GM18868 (cell line): ENCODE measurements around the gene TENM4.

Experiments
- ATAC-seq: cut with Tn5 transposase; IDR thresholded peaks from one replicate; pipeline ENCODE4 v1.9.1; 2021; ENCODE audit warnings: mild to moderate bottlenecking, moderate library complexity; ENCODE audit not compliant: unreplicated experiment

The TENM4 gene

DNA sequence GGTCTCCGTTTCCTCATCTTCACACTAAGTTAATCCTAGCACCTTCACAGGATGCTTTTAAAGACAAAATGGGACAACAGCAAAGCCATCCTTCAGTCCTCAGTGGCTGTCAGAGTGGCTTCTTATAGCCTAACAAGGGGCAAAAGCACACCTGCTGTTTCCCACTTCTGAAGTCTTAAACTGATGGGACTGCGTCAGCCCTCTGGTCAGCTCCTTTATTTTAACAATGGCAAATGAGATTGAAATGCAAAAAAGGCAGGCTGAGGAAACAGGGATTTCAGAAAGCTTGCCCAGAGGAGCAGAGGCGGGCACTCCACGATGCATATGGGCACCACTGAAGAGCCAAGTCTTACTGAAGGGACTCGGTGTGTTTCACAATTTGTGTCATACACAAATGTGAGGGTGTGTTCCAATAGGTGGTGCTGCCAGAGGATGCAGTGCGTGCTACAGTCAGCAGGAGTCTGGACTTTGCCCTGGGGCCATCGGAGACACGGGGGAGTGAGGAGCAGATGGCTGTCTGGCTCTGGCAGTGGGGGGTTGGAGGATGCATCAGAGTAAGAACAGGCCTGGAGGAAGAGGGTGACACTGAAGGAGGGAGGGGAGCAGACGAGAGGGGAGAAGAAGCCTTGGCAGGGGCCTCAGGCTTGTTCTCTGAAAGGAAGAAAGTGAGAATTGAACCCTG, 47.3 kb downstream of the TENM4 start:
- ATAC-seq: no peak

DNA sequence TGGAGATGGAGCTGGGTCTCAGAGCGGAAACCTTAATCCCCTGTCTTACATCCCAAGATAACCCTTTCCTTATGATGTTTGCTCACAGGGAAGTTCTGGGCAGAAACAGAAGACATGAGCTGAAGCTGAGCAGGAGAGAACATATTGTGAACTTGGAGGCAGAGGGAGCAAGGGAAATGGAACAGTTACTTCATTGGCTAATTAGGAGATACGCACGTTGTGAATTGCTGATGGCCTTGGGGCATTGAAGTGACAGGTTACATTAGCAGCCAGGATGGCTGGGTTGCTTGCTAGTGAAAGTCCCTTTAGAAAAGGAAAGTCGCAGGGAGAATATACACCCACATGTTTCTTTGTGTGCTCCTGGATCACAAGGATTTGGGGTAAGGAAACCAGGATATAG, 48.7 kb downstream of the TENM4 start:
- ATAC-seq: no peak

DNA sequence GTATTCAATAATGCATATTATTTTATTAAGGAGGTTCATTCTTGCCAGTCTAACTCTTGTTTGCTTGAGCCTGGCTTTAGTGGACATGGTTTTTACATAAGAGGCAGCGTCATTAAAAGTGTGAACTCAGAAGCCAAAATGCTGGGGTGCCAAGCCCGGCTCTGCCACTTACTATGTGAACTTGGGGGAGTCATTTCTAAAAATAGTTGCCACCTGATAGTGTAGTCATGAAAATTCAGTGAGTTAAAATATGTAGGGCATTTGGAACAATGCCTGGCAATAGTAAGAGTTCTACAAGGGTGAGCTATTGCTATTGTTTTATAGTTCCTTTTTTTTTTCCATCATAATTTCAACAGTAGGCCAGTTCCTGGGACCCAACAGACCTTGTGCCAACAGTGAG, 49.9 kb downstream of the TENM4 start:
- no peak for ATAC-seq

DNA sequence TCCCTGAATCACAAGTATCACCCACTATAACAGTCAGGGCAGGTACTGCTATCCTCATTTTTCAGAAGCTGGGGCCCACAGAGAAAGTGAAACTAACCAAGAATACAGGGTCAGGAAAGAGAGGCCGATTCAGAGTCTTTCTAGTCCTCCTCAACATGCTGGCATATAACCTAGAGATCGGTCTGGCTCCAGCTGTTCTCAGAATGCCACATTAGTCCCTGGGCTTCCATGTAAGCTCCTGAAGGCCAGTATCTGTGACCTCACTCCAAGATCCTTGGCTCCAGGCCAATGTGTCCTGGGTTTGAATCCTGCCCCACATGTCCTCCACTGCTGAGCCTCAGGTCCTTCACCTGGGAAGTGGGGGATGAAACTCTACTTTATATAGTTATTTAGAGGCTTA, 50.4 kb downstream of the TENM4 start:
- no peak for ATAC-seq

DNA sequence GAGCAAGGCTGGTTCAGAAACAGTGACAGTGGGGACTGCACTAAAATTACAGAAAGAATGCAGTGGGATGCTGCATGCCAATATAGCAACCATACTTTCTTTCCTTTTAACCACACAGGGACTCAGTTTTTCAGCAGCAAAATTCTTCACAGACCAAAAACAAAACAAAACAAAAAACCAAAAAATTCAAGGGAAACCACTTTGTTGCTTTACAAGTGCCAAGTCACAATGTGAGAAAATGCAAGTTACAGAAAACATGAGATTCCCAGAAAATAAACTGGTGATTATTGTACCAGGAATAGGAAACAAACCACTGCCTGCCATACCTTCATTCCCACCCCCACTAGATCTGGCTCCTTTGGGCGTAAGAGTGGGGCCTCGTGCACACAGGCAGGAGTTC, 52.6 kb downstream of the TENM4 start:
- ATAC-seq: no peak

DNA sequence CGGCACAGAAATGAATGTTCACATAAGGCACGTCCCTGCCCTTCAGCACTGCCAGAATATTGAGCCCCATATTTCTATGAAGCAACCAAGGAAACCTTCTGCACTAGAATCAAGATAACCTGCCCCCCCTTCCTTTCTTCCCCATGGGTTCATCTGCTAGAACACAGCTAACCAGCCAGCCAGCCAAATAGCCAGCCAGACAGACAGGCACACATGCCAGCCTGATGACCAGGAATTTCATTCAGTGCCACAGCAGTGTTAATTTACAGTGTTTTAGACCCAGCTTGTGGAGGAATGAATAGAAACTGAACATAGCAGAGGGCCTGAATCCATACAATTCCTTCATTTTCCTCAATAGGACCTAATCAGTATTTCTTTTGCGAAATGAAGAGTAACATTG, 57.0 kb downstream of the TENM4 start:
- ATAC-seq: no peak

DNA sequence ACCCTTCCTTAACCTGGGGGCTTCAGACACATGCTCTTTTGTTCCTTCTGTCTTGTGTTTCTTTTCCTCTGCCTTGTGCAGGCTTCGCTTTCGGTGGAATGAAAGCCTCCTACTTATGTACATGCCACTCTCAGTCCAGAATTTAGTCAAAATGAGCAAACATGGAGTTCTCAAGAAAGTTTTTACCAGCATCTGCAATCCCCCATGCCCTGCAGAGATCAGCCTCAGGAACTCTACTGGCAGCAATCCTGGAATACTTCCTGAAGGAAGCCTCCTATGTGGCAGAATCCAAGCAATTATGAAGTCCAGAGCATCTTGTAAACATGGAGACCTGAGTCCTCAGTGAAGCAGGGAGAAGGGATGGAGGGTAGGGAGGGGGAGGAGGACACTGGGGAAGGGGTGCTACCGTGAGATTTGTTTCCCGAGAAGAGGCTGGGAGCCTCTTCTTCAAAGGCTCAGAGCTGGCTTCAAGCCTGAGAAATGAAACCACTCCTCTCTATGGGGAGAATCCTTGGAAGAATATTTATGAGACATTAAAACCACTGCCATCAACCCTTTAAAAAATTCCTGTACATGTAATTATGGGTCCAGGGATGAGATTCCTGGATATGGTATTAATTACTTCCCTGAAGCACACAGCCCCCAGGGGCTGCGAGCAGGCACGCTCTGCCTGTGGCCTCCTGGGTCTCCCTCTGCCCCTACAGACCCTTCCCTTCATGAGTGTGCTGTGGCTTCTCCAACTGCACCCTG, 58.4 kb downstream of the TENM4 start:
- ATAC-seq: no peak

DNA sequence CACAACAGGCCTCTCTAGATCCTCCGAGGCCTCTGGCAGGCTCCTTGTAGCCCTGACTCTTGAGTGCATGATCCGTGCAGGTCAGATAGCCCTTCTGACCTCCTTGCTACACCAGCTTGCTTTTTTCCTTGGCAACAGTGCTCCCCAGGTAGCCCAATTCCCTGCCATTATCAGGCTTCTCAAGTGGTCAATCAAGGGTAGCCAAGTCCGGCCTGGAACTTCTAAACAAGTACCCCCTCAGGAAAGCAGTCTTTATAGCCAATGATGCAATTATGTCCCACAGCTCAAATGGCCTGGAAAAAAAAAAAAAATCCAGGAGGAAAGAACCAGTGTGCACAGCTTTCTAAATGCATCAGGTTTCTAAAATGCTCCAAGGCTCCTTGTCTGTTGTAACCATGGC, 59.8 kb downstream of the TENM4 start:
- no peak for ATAC-seq

DNA sequence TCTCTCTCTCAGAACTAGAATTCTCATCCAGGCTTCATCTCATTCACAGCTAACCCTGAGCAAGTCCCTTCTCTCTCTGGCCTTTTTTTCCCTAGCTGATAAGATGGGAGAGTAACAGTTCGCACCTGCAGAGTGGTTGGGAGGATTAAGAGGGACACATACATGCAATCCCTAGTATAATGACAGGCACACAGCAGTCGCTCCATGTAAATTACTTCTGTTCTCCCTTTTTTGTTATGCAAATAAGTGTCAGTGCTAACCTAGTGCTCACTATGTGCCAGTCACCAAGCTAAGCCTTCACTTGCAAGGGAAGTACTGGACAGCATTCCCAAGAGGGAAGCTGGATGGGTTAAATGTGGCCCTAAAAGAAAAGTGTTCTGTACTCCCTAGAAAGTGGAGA, 63.4 kb downstream of the TENM4 start:
- no peak for ATAC-seq

DNA sequence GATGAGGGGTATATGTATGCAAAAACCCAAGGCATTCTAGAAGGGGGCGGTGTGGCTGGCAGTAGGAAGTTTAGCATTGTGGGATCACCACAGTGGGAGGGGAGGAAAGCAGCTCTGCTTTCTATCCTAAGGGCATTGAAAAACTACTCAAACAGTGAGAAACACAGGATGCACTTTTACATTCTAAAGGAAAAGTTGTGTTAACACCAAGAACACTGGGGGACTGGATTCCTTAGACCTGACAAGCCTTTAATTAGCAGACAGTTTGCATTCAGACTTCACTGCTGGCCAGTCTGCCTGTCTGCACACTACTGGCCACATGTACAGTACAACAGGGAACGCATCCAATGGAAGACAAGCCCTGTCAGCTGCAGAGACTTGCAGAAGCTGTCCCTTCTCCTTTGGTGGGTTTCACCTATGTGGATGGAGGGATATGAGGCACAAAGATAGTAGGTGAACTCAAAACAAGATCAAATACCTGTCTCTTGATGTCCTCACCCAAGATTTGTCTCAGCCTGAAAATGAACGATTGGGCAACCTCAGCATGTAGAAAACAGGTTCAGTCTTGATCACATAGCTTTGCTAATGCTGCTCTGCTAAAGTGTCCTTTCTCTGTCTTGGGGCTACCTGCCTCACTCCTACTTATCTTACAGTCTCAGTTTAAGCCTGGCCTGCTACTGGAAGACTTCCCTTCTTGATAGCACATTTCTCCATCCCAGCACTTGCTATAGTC, 64.8 kb downstream of the TENM4 start:
- no peak for ATAC-seq

DNA sequence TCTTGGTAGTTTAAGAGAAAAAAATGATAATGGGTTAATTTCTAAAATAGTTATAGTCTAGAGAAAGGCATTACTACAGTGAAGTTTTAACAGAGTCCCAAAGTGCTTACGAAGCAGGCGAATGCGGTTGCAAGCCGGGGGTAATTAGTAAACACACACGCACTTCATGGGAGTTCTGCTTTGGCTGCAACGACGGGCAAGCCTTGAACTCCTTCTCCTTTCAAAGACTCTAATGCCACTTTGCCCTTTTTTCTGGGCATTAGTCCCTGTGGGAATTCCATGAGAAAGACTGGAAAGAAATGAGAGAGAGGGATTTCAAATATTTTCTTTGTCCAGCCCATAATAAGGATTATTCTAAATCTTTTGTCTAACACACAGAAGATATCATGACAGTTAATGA, 66.1 kb downstream of the TENM4 start:
- no peak for ATAC-seq

DNA sequence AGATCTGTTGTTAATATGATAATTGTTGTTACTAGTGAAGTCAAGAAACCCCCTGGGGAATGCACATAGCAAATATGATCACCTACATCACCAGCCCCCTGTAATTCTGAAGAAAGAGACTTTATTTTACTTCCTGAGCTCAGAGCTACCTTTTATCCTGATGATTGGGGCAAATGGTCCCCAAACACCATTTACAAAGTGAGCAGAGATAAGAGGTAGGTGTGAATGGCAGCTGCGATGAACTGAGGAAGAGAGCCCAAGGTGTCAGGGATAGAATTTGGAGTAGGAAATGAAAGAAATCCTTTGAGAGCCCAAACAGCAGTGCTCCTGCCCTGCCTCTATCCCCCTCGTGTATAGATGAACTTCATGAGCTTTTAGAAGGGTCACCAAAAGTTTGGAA, 69.1 kb downstream of the TENM4 start:
- ATAC-seq: no peak

DNA sequence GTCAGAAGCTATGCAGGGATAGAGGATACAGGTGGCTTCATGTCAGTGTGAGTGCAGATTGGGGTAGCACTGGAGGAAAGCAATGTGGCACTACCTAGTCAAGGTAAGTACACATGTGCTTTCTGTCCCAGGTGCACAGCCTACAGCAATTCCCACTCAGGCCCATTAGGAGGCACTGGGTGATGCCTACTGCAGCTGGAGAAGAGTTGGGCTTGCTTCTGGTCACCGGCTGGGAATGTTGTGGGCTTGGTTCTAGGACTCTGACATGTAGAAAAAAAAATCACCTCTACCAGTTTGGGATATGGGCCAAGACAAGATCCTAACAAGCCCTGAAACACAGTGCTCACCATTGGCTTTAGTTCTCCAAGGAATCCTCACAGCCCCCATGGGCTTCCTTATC, 69.7 kb downstream of the TENM4 start:
- ATAC-seq: no peak

DNA sequence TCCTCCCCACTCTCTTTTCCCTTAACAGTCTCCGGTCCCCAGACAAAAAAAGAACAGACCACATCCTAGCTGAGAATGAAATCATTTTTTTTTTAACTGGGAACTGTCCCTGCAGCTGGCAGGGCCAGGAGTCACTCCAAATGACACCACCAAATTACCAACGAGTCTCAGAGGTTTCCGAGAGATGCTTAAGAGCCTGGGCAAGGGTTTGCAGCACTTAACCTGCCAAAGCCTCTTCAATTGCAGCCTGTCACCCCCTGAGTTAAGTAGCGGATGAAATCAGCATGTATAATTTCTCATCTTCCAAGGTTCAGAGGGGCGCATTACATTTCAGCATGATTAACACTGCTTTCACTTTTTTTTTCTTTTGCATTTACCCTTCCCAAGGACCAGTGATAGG, 71.8 kb downstream of the TENM4 start:
- ATAC-seq: no peak

DNA sequence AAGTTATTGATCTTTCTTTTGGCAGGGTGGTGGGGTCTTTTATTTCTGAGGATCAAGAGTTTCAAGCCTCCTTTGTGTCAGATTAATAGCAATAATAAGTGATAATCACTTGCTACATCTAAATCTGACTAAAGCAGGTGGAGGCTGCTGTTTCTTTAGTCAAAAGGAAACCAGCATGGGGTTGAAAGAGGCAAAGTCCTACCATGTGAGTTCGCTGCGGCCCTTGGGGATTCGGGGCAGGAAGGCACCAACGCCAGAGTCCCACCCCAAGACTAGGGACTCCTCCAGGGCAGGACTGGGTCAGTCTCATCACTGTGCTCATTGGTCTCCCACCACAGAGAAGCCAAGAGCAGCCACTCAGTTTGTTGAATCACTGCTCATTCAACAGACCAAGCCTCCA, 73.0 kb downstream of the TENM4 start:
- ATAC-seq: no peak

DNA sequence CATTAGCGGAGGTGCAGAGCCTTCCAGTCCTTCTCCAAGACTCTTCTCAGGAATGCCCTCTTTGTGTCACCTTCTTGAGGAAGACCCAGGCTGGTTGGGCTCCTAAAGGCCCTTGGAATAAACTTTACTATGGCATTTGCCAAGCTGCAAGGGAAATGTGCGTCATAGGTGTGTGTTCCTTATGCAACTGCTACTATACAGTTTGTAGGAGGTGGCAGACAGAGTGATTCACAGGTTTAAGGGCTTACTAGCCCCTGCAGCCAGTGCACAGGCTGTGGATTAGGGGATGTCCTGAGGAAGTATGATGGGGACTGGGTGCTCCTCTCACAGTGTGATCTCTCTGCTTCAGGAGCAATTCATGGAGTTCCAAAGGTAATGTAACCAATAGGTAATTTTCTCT, 74.6 kb downstream of the TENM4 start:
- ATAC-seq: no peak

DNA sequence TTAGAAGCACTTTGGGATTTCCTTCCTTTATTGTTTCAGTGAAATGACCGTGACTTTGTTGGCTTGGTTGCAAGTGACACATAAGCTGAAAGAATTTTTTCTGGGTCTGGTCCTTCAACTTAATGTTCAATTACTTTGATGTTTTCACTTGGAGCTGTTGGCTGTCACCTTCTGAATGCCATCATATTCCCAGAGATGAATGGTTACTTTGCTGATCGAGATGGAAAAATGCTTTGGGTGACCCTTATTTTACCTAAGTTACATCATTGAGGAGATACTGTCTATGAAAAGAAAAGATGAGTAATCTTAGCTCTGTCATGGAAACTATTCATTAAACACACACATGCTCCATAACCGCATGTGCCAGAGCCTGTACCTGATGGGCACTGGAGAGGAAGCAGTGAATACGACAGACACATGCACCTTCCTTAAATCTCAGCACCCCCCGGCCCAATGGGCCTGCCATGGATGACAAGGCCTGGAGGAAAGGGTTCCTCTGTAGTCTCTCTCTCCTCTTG, 76.9 kb downstream of the TENM4 start:
- no peak for ATAC-seq

DNA sequence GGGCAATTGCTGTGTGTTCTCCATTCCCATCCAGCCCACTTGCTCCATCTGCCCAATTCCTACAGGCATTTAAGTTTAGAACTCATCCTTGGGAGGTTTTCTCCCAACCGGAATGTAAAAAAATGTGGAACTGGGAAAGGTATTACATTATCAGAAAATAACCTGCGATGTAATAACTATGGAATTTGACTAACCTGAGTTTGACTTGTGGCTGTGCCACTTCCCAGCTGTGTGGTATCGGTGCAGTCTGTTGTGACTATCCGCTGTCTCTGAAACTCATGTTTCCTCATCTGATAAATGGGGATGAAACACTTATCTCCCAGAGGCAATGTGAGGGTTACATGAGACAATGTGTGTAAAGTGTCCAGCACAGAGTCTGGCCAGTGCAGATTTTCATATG, 77.6 kb downstream of the TENM4 start:
- ATAC-seq: no peak

DNA sequence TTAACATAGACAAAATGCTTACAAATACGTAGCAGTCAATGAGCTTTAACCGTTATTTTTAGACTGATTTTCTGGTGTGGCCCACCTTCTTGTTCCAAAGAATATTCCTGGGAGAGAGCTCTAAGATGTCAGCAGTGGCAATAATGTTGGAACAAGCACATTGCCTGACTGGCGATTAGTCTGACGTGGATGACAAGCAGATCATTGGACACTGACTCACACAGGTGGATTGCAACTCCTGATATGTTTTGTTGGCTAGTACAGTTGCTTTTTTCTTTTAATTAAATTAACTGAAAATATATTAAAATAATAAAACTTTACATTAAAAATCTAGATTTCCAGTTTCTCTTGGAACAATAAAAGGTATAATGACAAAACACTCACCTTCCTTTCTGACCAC, 78.0 kb downstream of the TENM4 start:
- no peak for ATAC-seq

DNA sequence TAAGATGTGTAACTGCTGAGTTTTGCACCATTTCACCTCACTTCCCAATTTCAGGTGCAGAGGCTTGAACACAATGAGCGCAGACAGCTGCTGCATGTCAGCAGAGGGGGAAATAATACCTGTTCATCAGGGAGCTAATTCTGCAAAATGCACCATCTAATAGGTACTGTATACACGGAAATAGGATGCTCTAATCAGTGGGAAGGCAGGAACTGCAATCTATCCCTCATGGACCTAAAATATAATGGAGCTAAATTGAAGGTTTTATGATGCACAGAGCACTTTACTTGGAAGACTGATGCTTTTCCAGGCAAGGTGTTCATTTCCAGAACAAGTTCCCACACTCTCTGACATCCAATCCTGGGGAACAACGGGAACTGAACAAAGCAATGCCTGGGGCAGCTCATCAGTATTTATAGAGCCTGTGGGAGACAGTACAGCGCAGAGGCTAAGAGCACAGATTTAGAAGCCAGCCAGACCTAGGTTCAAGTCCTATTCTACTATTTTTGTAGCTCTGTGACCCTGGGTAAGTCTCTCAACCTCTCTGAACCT, 78.5 kb downstream of the TENM4 start:
- no peak for ATAC-seq

DNA sequence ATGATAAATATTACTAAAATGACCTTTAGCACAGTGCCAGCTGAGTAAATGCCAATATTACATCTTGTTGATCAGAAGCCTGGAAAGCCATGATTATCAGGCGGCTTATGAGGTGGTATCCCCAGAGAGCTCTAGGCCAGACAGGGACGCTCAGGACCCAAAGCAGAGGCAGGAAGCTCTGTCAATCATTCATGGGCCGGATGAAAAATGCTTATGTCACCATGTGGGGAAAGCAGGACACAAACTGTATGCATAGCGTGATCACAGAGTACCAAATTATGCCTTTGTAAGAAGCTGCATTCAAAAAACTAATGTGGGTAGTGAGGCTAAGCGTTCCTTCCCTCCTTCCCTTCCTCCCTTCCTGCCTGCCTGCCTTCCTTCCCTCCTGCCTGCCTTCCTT, 82.6 kb downstream of the TENM4 start:
- no peak for ATAC-seq

DNA sequence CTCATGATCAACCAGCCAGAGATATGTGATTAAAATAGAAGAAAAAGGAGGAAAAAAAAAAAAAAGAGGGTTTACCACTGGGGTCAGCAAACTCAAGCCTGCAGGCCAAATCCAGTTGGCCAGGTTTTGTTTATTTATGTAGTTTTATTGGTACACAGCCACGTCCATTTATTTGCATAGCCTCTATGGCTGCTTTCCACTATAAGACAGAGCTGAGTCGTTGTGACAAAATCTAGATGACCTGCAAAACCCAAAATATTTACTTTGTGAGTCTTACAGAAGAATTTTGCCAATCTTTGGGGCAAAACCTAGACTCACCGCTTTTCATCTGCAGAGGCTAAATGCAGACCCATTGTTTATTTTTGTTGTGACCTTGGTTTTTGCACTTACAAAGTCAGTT, 87.1 kb downstream of the TENM4 start:
- no peak for ATAC-seq
